ENCODE data around the gene IL4R. TPM values are rescaled to one million over a fixed set of nuclear protein-coding genes. Genes with fewer than 3 reads are reported as not detected.

IL4R gene
- total RNA-seq, 1 donor from 2014 or later, result 434 TPM

DNA sequence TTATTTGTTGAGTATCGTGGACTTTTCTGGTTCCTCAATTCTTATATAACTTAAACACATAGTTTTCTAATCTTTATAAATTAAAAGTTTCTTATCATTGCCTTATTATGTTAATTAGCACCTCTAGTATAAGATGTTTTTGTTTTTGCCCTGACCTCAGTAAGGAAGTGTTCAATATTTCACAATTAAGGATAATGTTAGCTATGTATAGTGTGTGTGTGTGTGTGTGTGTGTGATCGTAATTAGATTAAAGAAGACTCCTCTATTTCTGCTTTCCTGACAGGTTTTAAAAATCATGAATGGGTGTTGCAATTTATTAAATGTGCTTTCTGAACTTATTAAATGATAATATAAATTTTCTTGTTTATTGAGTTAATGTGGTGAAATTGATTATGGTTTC, 100.2 kb downstream of the IL4R start:
- H3K27ac Mint-ChIP-seq, result no peak overlapping the region

More for the DNA sequence above, 100.2 kb downstream of the IL4R start:
- Mint-ChIP-seq H3K4me3 (ENCODE audit: low read depth) (no peak overlapping the region), H3K9me3 (peaks cover 42% of the 10 kb centered on the region), H3K27me3 (ENCODE audit: low read depth) (no peaks in the 10 kb centered on the region), H3K4me1 (ENCODE audit: low read depth) (peaks cover 42% of the 10 kb centered on the region), H3K36me3 (ENCODE audit: low read depth) (peaks cover 90% of the 10 kb centered on the region)
- intact Hi-C loops (cut with micrococcal nuclease), result no loop called here
- DNase-seq (ENCODE audit: low spot score), result no peak

Other genes with a start within 250 kb of the IL4R start
- not detected in 2 replicates for gene C16orf82, start 247.0 kb upstream of the IL4R start, total RNA-seq
- gene KDM8, start 110.4 kb upstream of the IL4R start, total RNA-seq, result 13.5 and 17.3 TPM in 2 replicates
- 186 and 189 TPM in 2 replicates for gene NSMCE1, start 45.2 kb upstream of the IL4R start, total RNA-seq
- 84.2 and 84.5 TPM in 2 replicates for gene IL21R, start 88.2 kb downstream of the IL4R start, total RNA-seq
- gene GTF3C1, start 235.9 kb downstream of the IL4R start, total RNA-seq, result 62.2 and 66.9 TPM in 2 replicates
- gene KATNIP, start 236.2 kb downstream of the IL4R start, total RNA-seq, result 14.2 and 17.0 TPM in 2 replicates

Data from activated T-helper 2 cell treated with anti-CD3 and anti-CD28 coated beads, Interferon-gamma antibody, Interleukin-2, Interleukin-4, amounts not matched to agents 10 μg/mL and 5 μg/mL and 100 μg/mL, durations not matched to agents 14 hours and 24 hours and 36 hours (primary cell).